Keratinocyte (primary cell): ENCODE measurements around the gene ZNF708. TPM values are rescaled to one million over a fixed set of nuclear protein-coding genes. Genes with fewer than 3 reads are reported as not detected.

Experiments used
- DNase-seq: peaks from one replicate; pipeline ENCODE4 v3.0.0-alpha.2; 2011; ENCODE audit warnings: low read depth, missing footprints, low spot score
- FAIRE-seq: peaks from 2 replicates; lab custom pipeline; 2011; peaks lifted over from hg19 to GRCh38; lab: Jason Lieb, UNC
- H2AFZ ChIP-seq: 2 replicates; pipeline ENCODE4 v1.6.0; 2012; ENCODE audit warnings: low read length, control low read depth, inconsistent platforms; ENCODE audit not compliant: control insufficient read depth
- H3K27ac ChIP-seq: 2 replicates; pipeline ENCODE4 v1.5.1; 2011; ENCODE audit warnings: low read length; ENCODE audit not compliant: control insufficient read depth, insufficient read depth
- H3K27me3 ChIP-seq: 3 replicates; pipeline ENCODE4 v1.6.0; 2011; ENCODE audit warnings: low read length; ENCODE audit not compliant: control insufficient read depth, insufficient read depth; ENCODE audit errors: extremely low read depth
- H3K36me3 ChIP-seq, 2 experiments: 2 replicates in 1 of 2; 3 replicates in 1 of 2; pipeline ENCODE4 v1.5.1; 2011; ENCODE audit warnings: low read length in 2 of 2, mild to moderate bottlenecking in 1 of 2; ENCODE audit not compliant: control insufficient read depth in 2 of 2, insufficient read depth in 2 of 2; ENCODE audit errors: extremely low read depth in 1 of 2
- H3K4me1 ChIP-seq: 3 replicates; pipeline ENCODE4 v1.5.1; 2011; ENCODE audit warnings: low read length; ENCODE audit not compliant: control insufficient read depth, insufficient read depth; ENCODE audit errors: extremely low read depth
- H3K4me2 ChIP-seq: 3 replicates; pipeline ENCODE4 v1.6.0; 2011; ENCODE audit warnings: low read depth, low read length; ENCODE audit not compliant: control insufficient read depth, insufficient read depth; ENCODE audit errors: extremely low read depth
- H3K4me3 ChIP-seq, 3 experiments: fragments of 200-600 bp in 1 of 3; sonication (generic) in 1 of 3; 2 replicates in 2 of 3; 3 replicates in 1 of 3; pipeline ENCODE4 v1.5.1; 2011 to 2016; ENCODE audit warnings: low read length in 3 of 3, mild to moderate bottlenecking in 3 of 3, control low read depth in 2 of 3, inconsistent platforms in 1 of 3, low read depth in 1 of 3, mixed read lengths in 1 of 3, mixed run types in 1 of 3, moderate library complexity in 1 of 3; ENCODE audit not compliant: control insufficient read depth in 2 of 3, insufficient read depth in 2 of 3; ENCODE audit errors: extremely low read depth in 1 of 3
- H3K79me2 ChIP-seq: 2 replicates; pipeline ENCODE4 v1.6.0; 2012; ENCODE audit warnings: low read length; ENCODE audit not compliant: control insufficient read depth, insufficient read depth
- H3K9ac ChIP-seq: 3 replicates; pipeline ENCODE4 v1.6.0; 2011; ENCODE audit warnings: low read length; ENCODE audit not compliant: control insufficient read depth, insufficient read depth; ENCODE audit errors: extremely low read depth
- H3K9me1 ChIP-seq: 3 replicates; pipeline ENCODE4 v1.6.0; 2011; ENCODE audit warnings: low read length; ENCODE audit not compliant: control insufficient read depth, insufficient read depth; ENCODE audit errors: extremely low read depth
- H3K9me3 ChIP-seq: 2 replicates; pipeline ENCODE4 v1.5.1; 2012; ENCODE audit warnings: low read depth, low read length; ENCODE audit not compliant: control insufficient read depth
- H4K20me1 ChIP-seq: 3 replicates; pipeline ENCODE4 v1.6.0; 2011; ENCODE audit warnings: low read length; ENCODE audit not compliant: control insufficient read depth, insufficient read depth; ENCODE audit errors: extremely low read depth
- CTCF ChIP-seq, 3 experiments: IDR thresholded peaks in 1 of 3; conservative IDR thresholded peaks in 1 of 3; optimal IDR thresholded peaks in 1 of 3; 2 replicates in 2 of 3; 3 replicates in 1 of 3; pipeline versions ENCODE3 to v1.5.1; 2011; ENCODE audit warnings: low read length in 3 of 3, mild to moderate bottlenecking in 3 of 3, moderate library complexity in 2 of 3, control low read depth in 1 of 3, inconsistent platforms in 1 of 3; ENCODE audit not compliant: insufficient read depth in 2 of 3; ENCODE audit errors: extremely low read depth in 1 of 3
- EZH2 ChIP-seq: IDR thresholded peaks from one replicate; pipeline ENCODE4 v1.6.1; 2012; ENCODE audit warnings: inconsistent platforms, mild to moderate bottlenecking, low read length, moderate library complexity
- dilution Hi-C: fragments of 300-500 bp; cut with MboI; formaldehyde crosslinking; loops from one replicate; pipeline ENCODE4 v1.7.0; 2020; ENCODE audit warnings: low sequenced_read_pairs; ENCODE audit not compliant: extremely low pct_ligation_motif_present
- polyA plus RNA-seq, 5 experiments: library from polyadenylated mRNA; depleted of rRNA in 3 of 5; stranded (reverse) in 3 of 5; stranded (forward) in 1 of 5; unstranded in 1 of 5; fragments of >200 nt; gene quantifications; 1 replicate in 1 of 5; 2 replicates in 3 of 5; 3 replicates in 1 of 5; pipeline versions ENCODE4 v1.2.1 to v1.2.3, GENCODE V29; 2011 to 2012; ENCODE audit warnings: missing spikeins in 2 of 5, low read depth in 1 of 5, low replicate concordance in 1 of 5

Gene ZNF708
- polyA plus RNA-seq, 1 donor (not counting 4 experiments of a cell fraction or from before 2014, with no cell fraction given) = 5.7 TPM

- FAIRE-seq = no peak
- Histone ChIP-seq H3K79me2 (peaks cover 61% of the 10 kb centered on the region), H3K9me3 (peaks cover 5% of the 10 kb centered on the region), H3K9ac (no peak overlapping the region), H2AFZ (no peak overlapping the region), H3K27ac (no peak overlapping the region), H3K4me2 (no peak overlapping the region), H4K20me1 (no peaks in the 10 kb centered on the region), H3K9me1 (no peaks in the 10 kb centered on the region), H3K4me3 (no peak overlapping the region), H3K36me3 (no peaks in the 10 kb centered on the region), H3K27me3 (no peaks in the 10 kb centered on the region), H3K4me1 (peaks cover 3% of the 10 kb centered on the region)
- TF ChIP-seq CTCF (optimal IDR thresholded peaks at IDR 0.05 in 1 of 3, IDR thresholded peaks at IDR 0.05 in 1 of 3, conservative IDR thresholded peaks at IDR 0.05 in 1 of 3; ENCODE audit: extremely low read depth in 1 of 3, insufficient read depth in 2 of 3, low read length in 3 of 3) = no peak
- no peak for TF ChIP-seq EZH2
- dilution Hi-C loops = no loop called here
- DNase-seq = no peak
Observed at GRCh38 chr19:21326169-21326568, 3.0 kb downstream of the ZNF708 start.

DNA sequence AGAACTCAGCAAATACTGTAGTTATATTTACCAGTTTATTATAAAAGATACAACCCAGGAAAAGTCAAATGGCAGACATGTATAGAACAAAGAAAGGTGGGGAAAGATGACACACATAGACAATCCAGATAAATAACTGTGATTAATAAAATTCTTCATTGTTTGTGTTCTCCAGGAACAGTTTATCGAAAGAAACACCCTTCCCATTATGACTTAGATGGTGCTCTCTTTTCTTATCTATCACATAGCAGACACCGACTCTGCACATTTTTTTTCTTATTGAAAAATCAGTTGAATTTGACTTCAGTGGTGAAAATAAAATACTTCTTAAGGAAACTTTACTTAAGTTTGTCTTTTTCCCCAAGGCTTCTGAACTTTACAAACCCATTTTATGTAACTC lies 6.2 kb downstream of the ZNF708 start:
- dilution Hi-C loops = no loop called here
- no peak for FAIRE-seq
- Histone ChIP-seq H3K9ac (no peak overlapping the region), H3K4me2 (no peak overlapping the region), H3K9me3 (peaks cover 5% of the 10 kb centered on the region), H3K27ac (no peak overlapping the region), H4K20me1 (no peaks in the 10 kb centered on the region), H2AFZ (no peak overlapping the region), H3K9me1 (no peaks in the 10 kb centered on the region), H3K4me1 (no peaks in the 10 kb centered on the region), H3K79me2 (peaks cover 65% of the 10 kb centered on the region), H3K36me3 (peaks cover 0 to 1% of the 10 kb centered on the region in 2 experiments), H3K4me3 (no peak overlapping the region), H3K27me3 (no peaks in the 10 kb centered on the region)
- TF ChIP-seq EZH2 = no peak
- no peak for TF ChIP-seq CTCF (optimal IDR thresholded peaks at IDR 0.05 in 1 of 3, IDR thresholded peaks at IDR 0.05 in 1 of 3, conservative IDR thresholded peaks at IDR 0.05 in 1 of 3; ENCODE audit: extremely low read depth in 1 of 3, insufficient read depth in 2 of 3, low read length in 3 of 3)
- DNase-seq = no peak
